OCI-M1 (cell line): ENCODE measurements around the gene ICE1.
"Not testable (repeated sequence)": the region's sequence is repeated elsewhere in the genome, so short reads cannot be mapped to it uniquely, and the experiment has no call there.

Experiments
- DNase-seq: peaks from one replicate; lab custom pipeline; 2025; lab: John Stamatoyannopoulos, UW

ICE1 gene

DNA sequence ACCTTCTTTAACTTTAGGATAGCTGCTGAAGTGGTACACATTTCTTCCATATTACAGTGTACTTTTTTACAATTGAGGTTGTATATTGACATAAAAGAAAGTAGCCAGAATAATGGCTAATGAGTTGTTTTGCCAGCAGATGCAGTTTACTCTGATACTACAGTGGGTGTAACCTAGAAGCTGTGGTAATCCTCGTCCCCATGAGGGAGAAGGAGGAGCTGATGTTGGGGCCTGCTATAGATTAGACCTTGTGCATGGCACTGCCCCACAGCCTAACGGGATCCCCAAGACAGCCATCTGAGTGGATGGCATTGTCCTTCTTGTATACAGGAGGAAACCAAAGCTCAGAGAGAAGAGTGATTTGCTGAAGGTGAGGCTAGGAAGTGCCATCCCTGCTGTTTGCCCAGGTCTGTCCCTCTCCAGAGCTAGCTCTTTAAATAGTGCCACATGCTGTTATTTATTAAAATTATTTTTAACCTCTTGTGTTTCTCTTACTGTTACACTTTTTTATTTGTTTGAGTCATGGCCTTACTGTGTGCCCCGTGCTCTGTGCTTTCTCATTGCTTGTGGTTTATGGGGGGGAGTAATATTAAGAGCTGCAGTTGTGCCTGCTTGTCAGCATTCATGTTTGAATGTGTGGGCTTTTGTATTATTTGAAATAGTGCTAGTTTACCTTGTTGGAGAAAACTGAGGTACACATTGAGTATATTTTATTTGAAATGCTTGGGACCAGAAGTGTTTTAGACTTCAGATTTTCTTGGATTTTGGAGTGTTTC, 65.3 kb downstream of the ICE1 start:
- no peak for DNase-seq

DNA sequence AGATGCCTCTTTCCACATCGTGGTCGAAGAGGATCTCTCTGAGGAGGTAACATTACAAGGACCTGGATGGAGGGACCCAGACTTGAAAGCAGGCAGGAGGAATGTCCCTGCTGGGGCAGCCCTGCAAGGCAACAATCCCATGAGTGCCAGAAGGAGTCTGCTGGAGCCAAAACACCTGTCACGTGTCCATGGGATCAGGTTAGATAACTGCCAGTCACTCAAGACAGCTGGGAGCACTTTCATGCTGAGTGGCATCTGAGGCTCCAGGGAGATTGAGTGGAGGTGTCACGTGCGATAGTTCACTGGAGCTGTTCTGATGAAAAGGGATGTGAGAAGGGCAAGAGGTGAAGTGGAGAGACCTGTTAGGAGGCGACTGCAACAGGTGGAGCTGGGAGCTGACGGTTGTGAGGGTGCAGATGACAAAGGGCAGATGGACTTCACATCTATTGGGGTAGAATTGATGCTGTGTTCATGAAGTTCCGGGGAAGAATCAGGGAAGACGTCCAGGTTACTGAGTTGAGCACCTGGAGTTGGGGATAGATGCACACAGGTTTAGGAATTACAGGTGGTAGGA, 68.4 kb downstream of the ICE1 start:
- DNase-seq, result no peak

DNA sequence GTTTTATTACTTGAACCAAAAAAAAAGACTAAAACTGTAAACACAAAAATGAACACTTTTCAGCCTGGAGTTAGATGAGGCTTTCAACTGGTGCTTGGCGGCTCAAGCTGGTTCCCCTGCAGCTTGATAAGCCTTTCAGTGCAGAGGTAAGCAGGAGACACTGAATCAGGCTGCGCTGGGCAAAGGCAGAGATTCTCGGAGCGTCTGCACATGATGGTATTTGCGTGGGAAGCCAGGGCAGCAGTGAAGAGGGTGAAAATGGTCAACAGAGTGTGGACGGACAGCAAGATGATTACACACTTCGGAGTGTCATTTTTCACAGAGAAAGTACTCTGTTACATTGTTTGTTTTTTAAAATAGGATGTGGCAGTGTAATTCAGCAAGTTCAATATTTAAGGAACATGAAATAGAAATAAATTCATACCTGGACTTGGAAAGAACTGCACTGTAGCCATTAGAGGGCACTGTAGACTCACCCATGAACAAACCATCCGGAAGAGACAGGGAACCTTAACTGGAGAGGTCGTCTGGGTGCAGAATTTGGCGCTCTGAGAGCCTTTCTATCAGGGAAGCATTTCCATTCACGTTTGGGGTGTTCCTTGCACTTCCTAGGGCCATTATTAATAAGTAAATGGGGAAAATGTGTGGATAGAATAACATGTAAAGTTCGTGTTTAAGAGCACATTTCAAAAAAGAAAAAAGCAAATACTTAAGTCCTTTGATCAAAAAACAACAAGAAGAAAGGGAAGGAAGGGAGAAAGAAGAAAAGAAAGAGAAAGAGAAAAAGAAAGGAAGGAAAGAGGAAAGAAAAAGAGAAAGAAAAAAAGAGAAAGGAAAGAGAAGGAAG, 69.8 kb downstream of the ICE1 start:
- DNase-seq, result peak; percentile 82

DNA sequence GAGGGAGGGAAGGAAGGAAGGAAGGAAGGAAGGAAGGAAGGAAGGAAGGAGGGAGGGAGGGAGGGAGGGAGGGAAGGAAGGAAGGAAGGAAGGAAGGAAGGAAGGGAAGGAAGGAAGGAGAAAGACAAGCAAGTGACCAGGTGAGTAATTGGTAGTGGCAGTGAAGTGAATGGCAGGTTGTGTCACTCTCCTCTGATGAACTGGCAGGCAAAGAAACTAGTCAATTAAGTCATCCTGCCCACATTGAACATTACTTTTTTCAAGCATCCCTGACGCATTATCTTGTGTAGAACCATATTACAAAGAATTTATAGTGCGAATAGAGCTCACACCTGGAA, 70.4 kb downstream of the ICE1 start:
- DNase-seq, result not testable (repeated sequence)

DNA sequence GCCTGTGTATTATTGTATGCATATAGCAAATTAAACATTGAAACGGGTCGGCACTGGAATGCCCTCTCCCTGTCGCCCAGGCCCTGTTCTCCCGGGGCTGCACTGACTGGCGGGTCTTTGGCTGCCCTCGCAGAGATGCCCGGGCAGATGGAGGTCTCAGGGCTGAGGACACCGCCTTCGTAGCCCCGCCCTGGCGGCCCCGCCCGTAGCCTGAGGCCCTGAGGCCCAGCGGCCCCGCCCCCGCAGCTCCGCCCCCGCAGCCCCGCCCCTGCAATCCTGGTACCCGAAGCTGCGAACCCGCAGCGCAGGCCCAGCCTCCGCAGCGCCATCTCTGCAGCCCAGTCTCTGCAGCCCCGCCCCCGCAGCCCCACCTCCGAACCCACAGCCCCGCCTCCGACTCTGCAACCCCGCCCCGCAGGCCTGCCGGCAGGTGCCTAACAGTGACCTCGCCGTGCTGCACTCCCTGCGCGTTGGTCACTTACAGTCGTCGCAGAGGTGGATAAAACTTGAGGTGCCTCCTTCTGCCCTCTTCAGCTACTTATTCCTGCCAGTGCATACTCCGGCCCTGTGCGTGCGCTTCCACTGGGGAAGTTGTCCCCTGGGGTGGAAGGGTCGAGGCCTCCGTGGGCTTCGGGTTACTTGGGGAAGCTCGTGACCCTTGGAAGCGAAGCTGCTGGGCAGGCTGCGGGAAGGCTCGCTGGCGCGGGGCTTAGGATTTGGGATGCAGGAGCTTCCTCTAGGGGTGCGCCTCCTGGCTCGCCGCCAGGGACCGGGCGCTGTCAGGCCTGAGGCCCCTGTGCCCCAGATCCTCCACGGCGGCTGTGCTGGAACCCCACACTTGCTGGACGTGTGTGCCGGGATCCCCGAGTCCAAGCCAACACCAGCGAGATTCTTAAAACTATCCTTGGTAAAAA, 72.3 kb downstream of the ICE1 start:
- no peak for DNase-seq

DNA sequence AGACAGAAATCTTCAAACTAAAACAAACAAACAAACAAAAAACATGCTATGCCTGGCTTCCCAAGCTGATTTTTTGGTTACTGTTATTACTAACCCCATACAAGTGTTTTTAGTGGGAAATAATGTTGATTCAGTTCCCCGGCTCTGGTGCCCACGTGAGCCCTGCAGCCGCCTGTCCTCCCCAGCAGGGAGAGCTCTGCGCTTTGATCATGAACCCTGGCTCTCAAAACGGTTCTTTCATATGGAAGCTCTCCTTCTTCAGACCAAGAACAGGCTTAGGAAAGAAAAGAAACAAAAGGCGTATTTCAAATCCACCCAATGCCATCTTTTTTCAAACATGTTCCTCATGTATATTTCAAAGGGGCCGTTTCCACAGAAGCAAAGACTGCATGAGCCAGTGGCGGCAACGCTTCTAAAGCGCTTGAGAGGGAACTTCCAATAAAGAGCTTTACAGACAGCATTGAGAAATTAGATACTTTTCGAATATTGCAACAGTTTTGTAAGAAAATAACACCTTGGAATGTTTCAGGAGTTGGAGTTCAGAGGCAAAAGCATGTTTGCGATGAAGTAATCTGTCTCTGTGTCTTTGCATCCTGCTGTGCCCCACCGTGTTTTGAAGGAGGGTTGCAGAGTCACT, 74.8 kb downstream of the ICE1 start:
- peak; percentile 67 for DNase-seq

DNA sequence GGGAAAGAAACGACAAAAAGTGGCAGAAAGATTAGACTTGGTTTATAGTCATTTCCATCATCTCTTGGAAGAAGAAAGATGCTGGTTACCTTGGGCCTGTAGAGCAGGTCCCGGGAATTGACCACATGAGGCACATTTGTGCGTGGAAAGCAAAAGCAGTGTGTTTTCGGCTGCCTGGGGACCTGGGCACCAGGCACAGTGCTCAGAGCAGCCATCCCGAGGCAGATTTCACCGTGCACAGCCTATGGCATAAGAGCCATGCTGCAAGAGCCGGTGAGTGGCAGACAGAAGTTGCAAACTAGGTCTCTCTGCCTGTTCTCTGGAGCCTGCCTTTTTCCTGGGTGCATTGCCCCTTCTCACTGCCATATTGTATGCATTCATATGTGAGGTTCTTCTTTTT, 77.0 kb downstream of the ICE1 start:
- DNase-seq, result no peak

DNA sequence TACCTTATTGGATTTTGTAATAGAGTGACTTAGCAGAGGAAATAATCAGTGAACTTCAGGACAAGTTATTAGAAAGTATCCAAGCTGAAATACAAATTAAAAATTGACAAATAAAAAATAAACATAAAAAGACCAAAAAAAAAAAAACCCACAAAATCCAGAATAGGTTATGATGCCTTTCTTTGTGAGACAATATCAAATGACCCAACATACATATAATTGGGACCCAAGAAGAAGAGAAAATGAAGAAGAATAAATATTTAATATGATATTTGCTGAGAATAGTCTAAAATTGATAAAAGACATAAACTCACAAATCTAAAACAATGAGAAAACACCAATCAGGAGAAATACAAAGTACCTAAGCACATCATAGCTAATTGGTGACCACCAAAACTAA, 81.8 kb downstream of the ICE1 start:
- no peak for DNase-seq

DNA sequence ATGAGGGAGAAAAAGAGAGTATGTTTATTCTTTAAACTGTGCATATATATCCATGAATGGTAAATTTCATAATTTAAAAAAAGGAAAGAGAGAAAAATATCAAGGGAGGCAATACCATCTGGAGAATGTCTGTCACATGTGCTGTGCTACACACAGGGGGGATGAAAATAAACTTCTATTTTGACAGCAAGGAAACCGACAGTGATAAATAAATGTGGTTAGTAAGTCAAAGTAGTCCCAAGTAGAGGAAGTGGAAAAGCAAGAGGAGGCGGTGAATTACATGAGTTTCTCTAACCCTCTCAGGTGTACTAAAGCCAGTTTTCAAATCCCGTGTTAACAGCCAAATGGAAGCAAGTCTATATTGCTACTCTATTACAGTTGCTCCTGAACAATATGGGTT, 83.3 kb downstream of the ICE1 start:
- no peak for DNase-seq

DNA sequence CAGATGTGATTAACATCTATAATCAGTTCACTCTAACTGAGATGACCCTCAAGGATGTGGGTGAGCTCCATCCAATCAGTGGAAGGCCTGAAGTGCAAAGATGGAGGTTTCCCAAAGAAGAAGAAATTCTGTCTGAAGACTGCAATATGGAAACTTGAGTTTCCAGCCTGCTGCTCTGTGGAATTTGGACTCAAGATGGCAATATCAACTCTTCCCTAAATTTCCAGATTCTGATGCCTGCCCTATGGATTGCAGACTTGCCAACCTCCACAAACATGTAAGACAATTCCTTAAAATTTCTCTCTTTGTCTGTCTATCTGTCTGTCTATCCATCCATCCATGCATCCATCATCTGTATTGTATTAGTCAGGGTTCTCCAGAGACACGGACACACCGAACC, 85.9 kb downstream of the ICE1 start:
- no peak for DNase-seq

DNA sequence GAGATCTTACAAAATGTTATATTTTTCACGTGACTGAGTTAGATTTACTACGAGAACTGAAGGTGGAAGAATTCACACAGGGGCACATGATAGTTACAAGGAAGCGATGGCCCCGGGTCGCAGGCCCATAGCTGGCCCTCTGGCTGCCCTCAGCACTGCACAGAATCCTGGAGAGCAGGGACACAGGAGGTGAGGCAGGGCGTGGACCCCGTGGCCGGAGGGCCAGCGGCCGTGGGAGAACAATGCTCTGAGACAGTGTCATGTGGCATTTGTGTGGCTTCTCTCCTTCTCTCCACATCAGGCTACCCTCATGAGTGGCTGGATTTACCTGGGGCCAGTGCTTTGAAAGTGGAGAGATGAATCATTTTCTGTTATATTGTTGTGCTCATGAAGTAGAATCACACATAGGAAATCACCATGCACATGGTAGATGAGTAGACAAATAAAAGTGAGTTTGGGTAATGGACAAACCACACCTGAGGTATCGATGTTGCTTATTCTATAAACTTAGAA, 89.5 kb downstream of the ICE1 start:
- DNase-seq, result no peak

DNA sequence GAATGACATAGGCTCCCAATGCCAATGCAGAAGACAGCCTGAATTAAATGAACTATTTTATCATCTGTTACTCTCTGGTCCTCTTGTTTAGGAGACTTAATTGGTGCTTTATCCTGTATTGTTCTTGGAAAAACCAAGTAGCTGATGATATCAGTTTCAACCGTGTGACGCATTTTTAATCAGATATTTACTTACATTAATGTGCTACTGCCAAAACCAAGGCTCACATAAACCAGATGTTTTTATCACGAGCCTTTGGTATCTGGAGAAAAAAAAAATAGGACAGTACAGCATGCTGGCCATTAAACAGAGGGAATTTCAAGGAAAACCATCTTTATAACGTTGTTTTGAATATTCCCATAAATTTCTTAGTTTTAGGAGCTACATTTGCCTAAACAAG, 90.1 kb downstream of the ICE1 start:
- DNase-seq, result no peak

DNA sequence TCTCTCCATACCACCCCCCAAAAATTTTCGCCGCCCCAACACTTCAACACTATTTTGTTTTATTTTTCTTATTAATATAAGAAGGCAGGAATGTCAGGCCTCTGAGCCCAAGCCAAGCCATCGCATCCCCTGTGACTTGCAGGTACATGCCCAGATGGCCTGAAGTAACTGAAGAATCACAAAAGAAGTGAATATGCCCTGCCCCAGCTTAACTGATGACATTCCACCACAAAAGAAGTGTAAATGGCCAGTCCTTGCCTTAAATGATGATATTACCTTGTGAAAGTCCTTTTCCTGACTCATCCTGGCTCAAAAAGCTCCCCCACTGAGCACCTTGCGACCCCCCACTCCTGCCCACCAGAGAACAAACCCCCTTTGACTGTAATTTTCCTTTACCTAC, 98.1 kb downstream of the ICE1 start:
- not testable (repeated sequence) for DNase-seq

DNA sequence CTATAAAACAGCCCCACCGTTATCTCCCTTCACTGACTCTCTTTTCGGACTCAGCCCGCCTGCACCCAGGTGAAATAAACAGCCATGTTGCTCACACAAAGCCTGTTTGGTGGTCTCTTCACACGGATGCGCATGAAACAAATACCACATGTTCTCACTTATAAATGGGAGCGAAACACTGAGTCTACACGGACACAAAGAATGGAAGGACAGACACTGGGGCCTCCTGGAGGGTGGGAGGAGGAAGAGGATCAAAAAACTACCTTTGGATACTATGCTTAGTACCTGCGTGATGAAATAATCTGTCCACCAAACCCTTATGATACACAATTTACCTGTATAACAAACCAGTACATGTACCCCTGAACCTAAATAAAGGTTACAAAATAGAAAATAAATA, 98.6 kb downstream of the ICE1 start:
- no peak for DNase-seq

DNA sequence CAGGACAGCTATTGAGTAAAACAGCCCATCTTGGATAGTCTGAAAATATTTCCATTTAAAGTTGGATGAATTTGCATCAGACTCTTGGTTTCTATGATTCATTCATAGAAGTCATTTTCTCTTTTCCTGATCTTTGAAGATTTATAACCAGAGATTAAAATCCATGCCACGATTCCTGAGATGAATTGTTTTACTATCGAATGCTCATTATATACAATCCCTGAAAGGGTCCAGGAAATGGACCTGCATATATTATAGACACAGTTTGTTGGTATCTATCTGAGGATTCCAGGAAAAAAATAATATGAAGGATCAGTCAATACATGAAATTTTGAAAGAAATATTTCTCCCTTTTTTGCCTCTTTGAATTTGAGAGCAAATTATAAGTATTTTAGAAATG, 99.0 kb downstream of the ICE1 start:
- no peak for DNase-seq

DNA sequence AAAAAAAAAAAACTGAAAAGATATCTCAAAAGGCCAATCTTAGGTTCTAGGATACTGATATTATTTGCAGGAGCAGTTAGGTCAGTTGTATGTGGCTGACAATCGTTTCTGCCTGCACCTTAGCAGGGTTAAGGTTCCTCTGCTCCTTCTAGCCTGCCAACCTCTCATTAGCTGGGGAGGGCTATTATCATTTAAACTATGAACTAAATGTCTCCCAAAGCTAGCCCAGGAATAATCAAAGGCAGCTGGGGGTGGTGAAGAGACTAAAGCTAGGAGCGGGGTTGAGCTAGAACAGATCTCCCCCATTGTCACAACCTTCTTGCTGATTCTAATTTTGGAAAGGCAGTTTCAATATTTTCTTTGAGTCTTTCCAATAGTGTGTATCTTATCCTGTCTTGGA, 99.9 kb downstream of the ICE1 start:
- DNase-seq, result no peak

DNA sequence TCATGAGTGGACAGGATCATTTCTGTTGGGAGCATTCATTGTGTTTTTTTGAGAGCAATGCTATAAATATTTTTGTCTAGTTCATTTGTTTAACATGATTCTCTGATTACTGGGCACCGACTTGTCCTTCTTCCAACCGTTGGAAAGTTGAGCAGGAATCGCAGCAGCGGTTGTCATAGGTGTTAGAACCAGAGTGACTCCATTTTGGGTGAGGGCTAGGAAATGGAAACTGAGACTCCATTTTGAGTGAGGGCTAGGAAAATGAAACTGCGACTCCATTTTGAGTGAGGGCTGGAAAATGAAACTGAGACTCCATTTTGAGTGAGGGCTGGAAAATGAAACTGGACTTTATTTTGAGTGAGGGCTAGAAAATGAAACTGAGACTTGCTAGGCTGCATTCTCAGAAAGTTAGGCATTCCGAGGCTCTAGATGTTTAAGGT, 100.6 kb downstream of the ICE1 start:
- DNase-seq, result peak; percentile 89

DNA sequence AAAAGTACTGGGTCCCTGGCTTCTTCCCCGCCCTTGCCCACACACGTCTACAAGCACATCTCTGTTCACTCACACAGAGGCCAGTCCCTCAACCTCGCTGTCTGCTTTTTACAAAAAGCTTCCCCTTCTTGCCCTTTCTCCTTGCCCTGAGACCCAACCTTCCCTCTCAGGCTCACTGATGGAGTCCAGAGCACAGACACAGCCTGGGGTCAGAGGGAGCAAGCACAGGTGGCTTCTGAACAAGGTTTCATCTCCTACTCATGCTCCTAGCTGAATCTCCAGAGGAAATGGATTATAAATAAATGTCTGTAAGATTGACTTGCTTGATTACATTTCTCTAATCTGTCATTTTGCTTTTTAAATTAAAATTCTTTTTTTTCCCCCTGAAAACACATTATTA, 101.8 kb downstream of the ICE1 start:
- DNase-seq, result no peak

DNA sequence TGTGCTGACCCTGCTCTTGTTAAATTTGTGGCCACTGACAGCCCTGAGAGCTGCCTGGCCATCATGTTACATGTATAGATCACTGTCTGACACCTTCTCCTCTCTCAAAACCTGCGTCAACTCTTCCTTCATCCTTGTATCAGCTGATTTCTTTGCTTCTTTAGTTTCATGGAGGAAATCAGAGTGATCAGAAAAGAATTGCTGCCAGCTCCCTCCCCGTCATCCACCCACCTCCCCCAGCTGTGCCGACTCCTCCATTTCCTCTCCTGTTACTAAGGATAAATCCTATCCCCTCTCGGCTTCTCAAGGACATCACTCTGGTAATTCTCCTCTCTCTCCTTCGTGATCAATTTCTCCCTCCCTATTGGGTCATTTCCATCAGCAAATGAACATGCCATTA, 108.9 kb downstream of the ICE1 start:
- DNase-seq, result no peak

DNA sequence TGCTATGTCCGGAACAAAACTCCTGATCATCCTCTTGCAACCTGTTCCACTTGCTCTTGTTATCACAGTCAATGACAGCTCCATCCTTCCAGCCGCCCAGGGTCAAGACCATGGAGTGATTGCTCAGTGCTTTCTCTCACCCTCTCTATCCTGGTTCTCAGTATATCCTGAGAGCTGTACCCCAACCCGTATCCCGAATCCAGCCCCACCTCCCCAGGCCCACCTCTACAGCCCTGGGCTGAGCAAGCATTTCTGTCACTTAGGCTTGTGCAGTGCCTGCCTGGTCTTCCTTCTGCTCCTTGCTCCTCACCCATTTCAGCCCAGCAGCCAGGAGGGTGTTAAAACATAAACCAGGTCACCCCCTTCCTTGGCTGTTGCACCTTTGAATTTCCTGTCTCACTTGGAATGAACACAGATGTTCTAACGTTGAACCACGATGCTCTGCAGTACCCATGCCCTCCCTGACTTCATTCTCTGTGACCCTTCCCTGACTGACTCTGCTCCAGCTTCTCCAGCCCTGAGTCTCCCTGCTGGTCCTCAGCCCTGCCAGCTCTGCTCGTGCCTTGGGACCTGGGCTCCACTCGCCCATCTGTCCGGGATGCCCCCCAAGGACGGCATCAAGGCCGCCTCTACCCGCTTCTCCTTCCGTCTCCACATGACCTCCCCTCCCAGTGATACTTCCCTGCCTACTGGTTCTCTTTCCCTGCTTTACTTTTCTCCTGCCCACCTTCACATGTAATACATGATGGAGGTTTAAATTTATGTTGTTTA, 110.0 kb downstream of the ICE1 start:
- no peak for DNase-seq

DNA sequence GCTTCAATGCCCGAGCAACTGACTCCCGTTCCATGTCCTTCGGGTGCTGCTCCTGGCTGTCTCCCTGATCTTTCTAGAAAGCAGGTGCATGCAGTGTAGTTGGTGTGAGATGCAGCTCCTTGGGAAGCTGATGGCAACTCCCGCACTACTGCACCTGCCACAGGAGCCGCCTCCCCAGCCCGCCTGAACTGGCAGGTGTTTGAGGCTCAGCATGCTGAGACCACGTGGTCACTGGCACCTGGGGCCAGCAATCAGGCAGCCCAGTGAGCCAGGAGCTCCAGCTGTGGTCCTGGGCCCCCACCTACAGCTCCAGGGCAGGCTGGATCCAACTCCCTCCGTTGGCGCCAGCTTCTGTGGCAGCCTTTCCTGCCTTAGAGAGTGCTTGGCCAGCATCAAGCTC, 111.5 kb downstream of the ICE1 start:
- DNase-seq, result no peak
